ENCODE results near the gene GMCL2.

The GMCL2 gene

GRCh38 chr5:178228609-178229008 is 41.4 kb upstream of the GMCL2 start:
- Histone ChIP-seq H3K27me3 (replicated peaks in 2 of 5; ENCODE audit: control insufficient read depth in 4 of 5, insufficient read depth in 5 of 5, low read length in 4 of 5) (no peaks in the 10 kb centered on the region), H3K36me3 (ENCODE audit: control insufficient read depth in 4 of 4, insufficient read depth in 4 of 4, low read length in 3 of 4) (peaks cover 20 to 72% (median 58%) of the 10 kb centered on the region in 4 experiments), H3K4me1 (ENCODE audit: control extremely low read depth in 1 of 4, control insufficient read depth in 4 of 4, insufficient read depth in 4 of 4, low read length in 3 of 4) (peaks cover 3 to 36% (median 32%) of the 10 kb centered on the region in 4 experiments), H3K27ac (ENCODE audit: insufficient read depth in 1 of 2, low read depth in 1 of 2, low read length in 2 of 2, poor library complexity in 1 of 2, severe bottlenecking in 2 of 2) (no peak overlapping the region), H3K9me3 (ENCODE audit: control extremely low read depth in 1 of 5, control insufficient read depth in 4 of 5, insufficient read depth in 2 of 5, low read depth in 1 of 5, low read length in 4 of 5) (no peaks in the 10 kb centered on the region), H3K4me3 (ENCODE audit: control insufficient read depth in 1 of 7, extremely low read depth in 1 of 7, insufficient read depth in 4 of 7, low read depth in 2 of 7, low read length in 6 of 7) (no peak overlapping the region)
- ChIA-PET CTCF (no interaction called here), POLR2A (no interaction called here)
- WGBS (ENCODE audit: insufficient coverage) = 98% methylated on average over 11 of the region's 11 CpGs
- no peak for DNase-seq

- Histone ChIP-seq H3K36me3 (ENCODE audit: control insufficient read depth in 4 of 4, insufficient read depth in 4 of 4, low read length in 3 of 4) (peaks cover 21 to 79% (median 63%) of the 10 kb centered on the region in 4 experiments), H3K27ac (ENCODE audit: insufficient read depth in 1 of 2, low read depth in 1 of 2, low read length in 2 of 2, poor library complexity in 1 of 2, severe bottlenecking in 2 of 2) (no peak overlapping the region), H3K9me3 (ENCODE audit: control extremely low read depth in 1 of 5, control insufficient read depth in 4 of 5, insufficient read depth in 2 of 5, low read depth in 1 of 5, low read length in 4 of 5) (no peaks in the 10 kb centered on the region), H3K4me3 (ENCODE audit: control insufficient read depth in 1 of 7, extremely low read depth in 1 of 7, insufficient read depth in 4 of 7, low read depth in 2 of 7, low read length in 6 of 7) (no peak overlapping the region), H3K27me3 (replicated peaks in 2 of 5; ENCODE audit: control insufficient read depth in 4 of 5, insufficient read depth in 5 of 5, low read length in 4 of 5) (no peaks in the 10 kb centered on the region), H3K4me1 (ENCODE audit: control extremely low read depth in 1 of 4, control insufficient read depth in 4 of 4, insufficient read depth in 4 of 4, low read length in 3 of 4) (peaks cover 3 to 30% (median 27%) of the 10 kb centered on the region in 4 experiments)
- ChIA-PET POLR2A (interaction anchor here (0.6 kb wide), 1 partner anchor 28 kb away, joined by 3 read pairs; no protein-coding TSS in a partner anchor), CTCF (no interaction called here)
- 92% methylated on average over 3 of the region's 3 CpGs for WGBS (ENCODE audit: insufficient coverage)
- no peak for DNase-seq
Observed at GRCh38 chr5:178227929-178228328, 40.8 kb upstream of the GMCL2 start.

- H3K27ac ChIP-seq (ENCODE audit: insufficient read depth in 1 of 2, low read depth in 1 of 2, low read length in 2 of 2, poor library complexity in 1 of 2, severe bottlenecking in 2 of 2) = no peak overlapping the region
- POLR2A ChIA-PET = interaction anchor here (0.6 kb wide), 1 partner anchor 27 kb away, joined by 3 read pairs; no protein-coding TSS in a partner anchor
- H3K36me3 ChIP-seq (ENCODE audit: control insufficient read depth in 4 of 4, insufficient read depth in 4 of 4, low read length in 3 of 4) = peaks cover 23 to 86% (median 67%) of the 10 kb centered on the region in 4 experiments
Observed at GRCh38 chr5:178227138-178227659, 40.0 kb upstream of the GMCL2 start.

GRCh38 chr5:178225174-178225573 is 38.0 kb upstream of the GMCL2 start:
- no peaks in the 10 kb centered on the region for H3K27me3 ChIP-seq (replicated peaks in 2 of 5; ENCODE audit: control insufficient read depth in 4 of 5, insufficient read depth in 5 of 5, low read length in 4 of 5)
- peaks cover 25 to 98% (median 67%) of the 10 kb centered on the region in 4 experiments for H3K36me3 ChIP-seq (ENCODE audit: control insufficient read depth in 4 of 4, insufficient read depth in 4 of 4, low read length in 3 of 4)
- ChIA-PET CTCF (interaction anchor here (1.0 kb wide), 1 partner anchor 12 kb away, joined by 3 read pairs; no protein-coding TSS in a partner anchor), POLR2A (no interaction called here)
- WGBS (ENCODE audit: insufficient coverage) = 90% methylated on average over 6 of the region's 6 CpGs
- H3K4me3 ChIP-seq (ENCODE audit: control insufficient read depth in 1 of 7, extremely low read depth in 1 of 7, insufficient read depth in 4 of 7, low read depth in 2 of 7, low read length in 6 of 7) = no peak overlapping the region
- H3K27ac ChIP-seq (ENCODE audit: insufficient read depth in 1 of 2, low read depth in 1 of 2, low read length in 2 of 2, poor library complexity in 1 of 2, severe bottlenecking in 2 of 2) = no peak overlapping the region
- no peaks in the 10 kb centered on the region for H3K9me3 ChIP-seq (ENCODE audit: control extremely low read depth in 1 of 5, control insufficient read depth in 4 of 5, insufficient read depth in 2 of 5, low read depth in 1 of 5, low read length in 4 of 5)
- DNase-seq = no peak
- peaks cover 0 to 15% (median 9%) of the 10 kb centered on the region in 4 experiments for H3K4me1 ChIP-seq (ENCODE audit: control extremely low read depth in 1 of 4, control insufficient read depth in 4 of 4, insufficient read depth in 4 of 4, low read length in 3 of 4)

More at GRCh38 chr5:178227138-178227659, 40.0 kb upstream of the GMCL2 start:
- DNase-seq = no peak
- no peak overlapping the region for H3K4me3 ChIP-seq (ENCODE audit: control insufficient read depth in 1 of 7, extremely low read depth in 1 of 7, insufficient read depth in 4 of 7, low read depth in 2 of 7, low read length in 6 of 7)
- 82% methylated on average over 4 of the region's 4 CpGs for WGBS (ENCODE audit: insufficient coverage)
- CTCF ChIA-PET = interaction anchor here (0.9 kb wide), 1 partner anchor 12 kb away, joined by 3 read pairs; no protein-coding TSS in a partner anchor
- H3K4me1 ChIP-seq (ENCODE audit: control extremely low read depth in 1 of 4, control insufficient read depth in 4 of 4, insufficient read depth in 4 of 4, low read length in 3 of 4) = peaks cover 3 to 27% (median 22%) of the 10 kb centered on the region in 4 experiments
- H3K9me3 ChIP-seq (ENCODE audit: control extremely low read depth in 1 of 5, control insufficient read depth in 4 of 5, insufficient read depth in 2 of 5, low read depth in 1 of 5, low read length in 4 of 5) = no peaks in the 10 kb centered on the region
- no peaks in the 10 kb centered on the region for H3K27me3 ChIP-seq (replicated peaks in 2 of 5; ENCODE audit: control insufficient read depth in 4 of 5, insufficient read depth in 5 of 5, low read length in 4 of 5)

GRCh38 chr5:178224403-178224802 is 37.2 kb upstream of the GMCL2 start:
- Histone ChIP-seq H3K27me3 (replicated peaks in 2 of 5; ENCODE audit: control insufficient read depth in 4 of 5, insufficient read depth in 5 of 5, low read length in 4 of 5) (no peaks in the 10 kb centered on the region), H3K9me3 (ENCODE audit: control extremely low read depth in 1 of 5, control insufficient read depth in 4 of 5, insufficient read depth in 2 of 5, low read depth in 1 of 5, low read length in 4 of 5) (no peaks in the 10 kb centered on the region), H3K4me3 (ENCODE audit: control insufficient read depth in 1 of 7, extremely low read depth in 1 of 7, insufficient read depth in 4 of 7, low read depth in 2 of 7, low read length in 6 of 7) (no peak overlapping the region), H3K4me1 (ENCODE audit: control extremely low read depth in 1 of 4, control insufficient read depth in 4 of 4, insufficient read depth in 4 of 4, low read length in 3 of 4) (peaks cover 0 to 9% (median 4%) of the 10 kb centered on the region in 4 experiments), H3K36me3 (ENCODE audit: control insufficient read depth in 4 of 4, insufficient read depth in 4 of 4, low read length in 3 of 4) (peaks cover 21 to 97% (median 64%) of the 10 kb centered on the region in 4 experiments), H3K27ac (ENCODE audit: insufficient read depth in 1 of 2, low read depth in 1 of 2, low read length in 2 of 2, poor library complexity in 1 of 2, severe bottlenecking in 2 of 2) (no peak overlapping the region)
- no peak for DNase-seq
- WGBS (ENCODE audit: insufficient coverage) = 96% methylated on average over 11 of the region's 17 CpGs
- ChIA-PET POLR2A (no interaction called here), CTCF (interaction anchor here (1.0 to 1.8 kb wide), 2 partner anchors 10 to 11 kb away, joined by 3 to 5 read pairs; no protein-coding TSS in a partner anchor)

GRCh38 chr5:178223828-178224335 is 36.7 kb upstream of the GMCL2 start:
- 93% methylated on average over 12 of the region's 13 CpGs for WGBS (ENCODE audit: insufficient coverage)
- DNase-seq = no peak
- no peaks in the 10 kb centered on the region for H3K27me3 ChIP-seq (replicated peaks in 2 of 5; ENCODE audit: control insufficient read depth in 4 of 5, insufficient read depth in 5 of 5, low read length in 4 of 5)
- peaks cover 21 to 92% (median 63%) of the 10 kb centered on the region in 4 experiments for H3K36me3 ChIP-seq (ENCODE audit: control insufficient read depth in 4 of 4, insufficient read depth in 4 of 4, low read length in 3 of 4)
- ChIA-PET POLR2A (no interaction called here), CTCF (interaction anchor here (1.8 kb wide), 1 partner anchor 11 kb away, joined by 5 read pairs; no protein-coding TSS in a partner anchor)
- no peak overlapping the region for H3K4me3 ChIP-seq (ENCODE audit: control insufficient read depth in 1 of 7, extremely low read depth in 1 of 7, insufficient read depth in 4 of 7, low read depth in 2 of 7, low read length in 6 of 7)
- H3K9me3 ChIP-seq (ENCODE audit: control extremely low read depth in 1 of 5, control insufficient read depth in 4 of 5, insufficient read depth in 2 of 5, low read depth in 1 of 5, low read length in 4 of 5) = no peaks in the 10 kb centered on the region
- peak overlapping the region in 1 of 2 experiments; percentile 27 for H3K27ac ChIP-seq (ENCODE audit: insufficient read depth in 1 of 2, low read depth in 1 of 2, low read length in 2 of 2, poor library complexity in 1 of 2, severe bottlenecking in 2 of 2)
- H3K4me1 ChIP-seq (ENCODE audit: control extremely low read depth in 1 of 4, control insufficient read depth in 4 of 4, insufficient read depth in 4 of 4, low read length in 3 of 4) = peaks cover 0 to 9% (median 4%) of the 10 kb centered on the region in 4 experiments

- H3K27ac ChIP-seq (ENCODE audit: insufficient read depth in 1 of 2, low read depth in 1 of 2, low read length in 2 of 2, poor library complexity in 1 of 2, severe bottlenecking in 2 of 2) = no peak overlapping the region
- no peaks in the 10 kb centered on the region for H3K9me3 ChIP-seq (ENCODE audit: control extremely low read depth in 1 of 5, control insufficient read depth in 4 of 5, insufficient read depth in 2 of 5, low read depth in 1 of 5, low read length in 4 of 5)
- H3K4me3 ChIP-seq (ENCODE audit: control insufficient read depth in 1 of 7, extremely low read depth in 1 of 7, insufficient read depth in 4 of 7, low read depth in 2 of 7, low read length in 6 of 7) = no peak overlapping the region
- ChIA-PET CTCF (interaction anchor here (1.8 kb wide), 1 partner anchor 12 kb away, joined by 5 read pairs; no protein-coding TSS in a partner anchor), POLR2A (no interaction called here)
- no peaks in the 10 kb centered on the region for H3K27me3 ChIP-seq (replicated peaks in 2 of 5; ENCODE audit: control insufficient read depth in 4 of 5, insufficient read depth in 5 of 5, low read length in 4 of 5)
- peaks cover 18 to 92% (median 61%) of the 10 kb centered on the region in 4 experiments for H3K36me3 ChIP-seq (ENCODE audit: control insufficient read depth in 4 of 4, insufficient read depth in 4 of 4, low read length in 3 of 4)
- peaks cover 0 to 9% (median 4%) of the 10 kb centered on the region in 4 experiments for H3K4me1 ChIP-seq (ENCODE audit: control extremely low read depth in 1 of 4, control insufficient read depth in 4 of 4, insufficient read depth in 4 of 4, low read length in 3 of 4)
- no peak for DNase-seq
- 98% methylated on average over 4 of the region's 5 CpGs for WGBS (ENCODE audit: insufficient coverage)
Observed at GRCh38 chr5:178223196-178223773, 36.1 kb upstream of the GMCL2 start.

Measured in common myeloid progenitor, CD34-positive (primary cell).